GM20431 (cell line): ENCODE results near the gene CD2BP2.
"Not testable (repeated sequence)": the region's sequence is repeated elsewhere in the genome, so short reads cannot be mapped to it uniquely, and the experiment has no call there.

Source experiments
- in situ Hi-C: fragments of 300-500 bp; cut with MseI, MboI; formaldehyde crosslinking; loops from one replicate; pipeline ENCODE4 v1.15.0; 2020; ENCODE audit warnings: low sequenced_read_pairs; ENCODE audit not compliant: unreplicated experiment

The CD2BP2 gene

GRCh38 chr16:30350134-30350871 lies 4.8 kb downstream of the CD2BP2 start:
- in situ Hi-C loops: loop anchor here (25.0 kb wide), 1 partner anchor 238 kb away; the partner anchor contains the start of genes GDPD3 and MAPK3

DNA sequence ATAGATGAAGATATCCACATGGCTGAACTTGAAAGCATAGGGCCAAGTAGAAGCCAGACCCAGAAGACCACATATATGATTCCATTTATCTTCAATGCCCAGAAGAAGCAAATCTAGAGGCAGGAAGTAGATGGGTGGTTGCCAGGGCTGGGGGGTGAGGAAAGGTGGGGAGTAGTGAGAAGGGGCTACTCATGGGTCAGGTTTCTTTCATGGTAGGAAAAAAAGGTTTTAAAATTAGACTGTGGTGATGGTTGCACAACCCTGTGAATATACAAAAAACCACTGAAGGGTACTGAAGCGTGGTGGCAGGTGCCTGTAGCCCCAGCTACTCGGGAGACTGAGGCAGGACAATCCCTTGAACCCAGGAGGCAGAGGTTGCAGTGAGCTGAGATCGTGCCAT lies 5.4 kb downstream of the CD2BP2 start:
- in situ Hi-C loops: loop anchor here (25.0 kb wide), 1 partner anchor 237 kb away; the partner anchor contains the start of genes GDPD3 and MAPK3

- in situ Hi-C loops: no loop called here
Observed at GRCh38 chr16:30348929-30349328, 6.2 kb downstream of the CD2BP2 start.

- in situ Hi-C loops: no loop called here
Observed at GRCh38 chr16:30348113-30348512, 7.0 kb downstream of the CD2BP2 start.

DNA sequence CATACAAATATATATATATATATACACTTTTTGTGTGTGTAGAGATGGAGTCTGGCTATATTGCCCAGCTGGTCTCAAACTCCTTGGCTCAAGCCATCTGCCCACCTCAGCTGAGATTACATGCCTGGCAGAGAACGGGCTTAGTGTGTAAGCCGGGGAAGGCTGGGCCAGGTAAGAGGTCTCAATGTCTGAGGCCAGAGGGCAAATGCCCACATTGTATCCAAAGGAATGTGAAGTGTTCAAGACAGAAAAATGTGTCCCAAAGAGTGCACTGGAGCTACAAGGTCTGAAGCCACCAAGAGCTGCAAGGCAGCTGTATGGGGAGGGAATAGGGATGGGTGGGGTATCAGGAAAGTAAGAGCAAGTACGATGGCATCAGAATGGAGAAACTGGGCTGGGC lies 8.8 kb downstream of the CD2BP2 start:
- in situ Hi-C loops: no loop called here

- in situ Hi-C loops: not testable (repeated sequence)
Observed at GRCh38 chr16:30343491-30343820, 11.7 kb downstream of the CD2BP2 start.

DNA sequence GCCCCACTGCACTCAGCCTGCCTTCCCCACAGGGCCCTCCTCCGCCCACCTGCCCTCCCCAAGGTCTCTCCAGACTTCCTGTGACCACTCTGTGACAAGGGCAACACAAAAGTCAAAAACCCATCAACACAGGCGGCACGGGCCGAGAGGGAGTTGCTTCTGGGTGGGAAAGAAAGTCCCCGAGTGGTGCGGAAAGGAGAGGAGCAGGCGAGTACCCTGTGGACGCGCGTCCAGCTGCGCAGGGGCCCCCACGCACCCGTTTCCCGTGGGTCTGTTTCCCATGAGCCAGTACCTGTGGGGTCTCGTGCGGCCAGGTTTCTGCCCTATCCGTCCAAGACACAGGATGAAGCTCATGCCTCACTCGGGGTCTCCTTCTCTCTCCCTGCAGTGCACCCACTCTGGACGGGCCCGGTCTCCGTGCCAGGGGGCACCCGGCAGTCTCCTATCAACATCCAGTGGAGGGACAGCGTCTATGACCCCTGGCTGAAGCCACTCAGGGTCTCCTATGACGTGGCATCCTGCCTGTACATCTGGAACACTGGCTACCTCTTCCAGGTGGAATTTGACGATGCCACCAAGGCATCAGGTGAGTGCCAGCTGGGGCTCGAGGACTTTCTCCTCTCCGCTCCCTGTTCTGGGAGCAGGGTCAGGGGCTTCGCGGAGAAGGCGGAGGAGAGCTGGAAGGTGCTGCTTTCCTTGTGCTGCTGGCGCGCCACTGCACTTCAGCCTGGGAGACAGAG lies 12.2 kb downstream of the CD2BP2 start:
- in situ Hi-C loops: no loop called here

DNA sequence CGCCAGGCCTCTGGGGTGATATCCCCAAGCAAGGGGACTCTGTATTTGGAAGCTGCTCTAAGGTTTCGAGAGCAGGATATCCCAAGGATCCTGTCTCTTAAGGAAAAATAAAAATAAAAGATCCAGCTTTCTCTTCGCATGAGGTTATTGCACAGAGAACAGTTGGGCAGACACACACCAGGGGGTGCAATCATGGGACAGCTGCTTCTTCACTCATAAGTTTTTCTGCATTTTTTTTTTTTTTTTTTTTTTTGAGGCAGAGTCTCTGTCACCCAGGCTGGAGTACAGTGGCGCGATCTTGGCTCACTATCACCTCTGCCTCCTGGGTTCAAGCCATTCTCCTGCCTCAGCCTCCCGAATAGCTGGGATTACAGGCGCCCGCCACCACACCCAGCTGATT lies 13.1 kb downstream of the CD2BP2 start:
- in situ Hi-C loops: not testable (repeated sequence)

DNA sequence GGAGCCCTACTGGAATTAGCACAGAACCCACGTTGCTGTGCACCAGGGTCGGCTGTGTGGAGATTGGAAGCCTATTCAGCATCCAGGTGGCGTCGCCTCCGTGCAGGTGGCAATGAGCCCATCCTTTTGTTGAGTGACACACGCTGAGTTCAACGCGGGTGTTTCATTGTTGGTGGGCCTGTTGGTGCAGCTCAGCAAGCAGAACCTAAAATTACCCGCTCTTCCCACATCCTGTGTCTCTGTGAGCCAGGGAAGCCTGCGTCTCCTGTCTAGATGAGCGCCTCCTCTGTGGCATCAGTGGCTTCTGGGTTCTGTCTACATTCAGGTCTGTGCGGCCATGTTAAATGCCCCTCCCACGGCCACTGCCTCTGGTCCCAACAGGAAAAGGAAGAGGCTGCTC lies 14.5 kb downstream of the CD2BP2 start:
- in situ Hi-C loops: no loop called here

DNA sequence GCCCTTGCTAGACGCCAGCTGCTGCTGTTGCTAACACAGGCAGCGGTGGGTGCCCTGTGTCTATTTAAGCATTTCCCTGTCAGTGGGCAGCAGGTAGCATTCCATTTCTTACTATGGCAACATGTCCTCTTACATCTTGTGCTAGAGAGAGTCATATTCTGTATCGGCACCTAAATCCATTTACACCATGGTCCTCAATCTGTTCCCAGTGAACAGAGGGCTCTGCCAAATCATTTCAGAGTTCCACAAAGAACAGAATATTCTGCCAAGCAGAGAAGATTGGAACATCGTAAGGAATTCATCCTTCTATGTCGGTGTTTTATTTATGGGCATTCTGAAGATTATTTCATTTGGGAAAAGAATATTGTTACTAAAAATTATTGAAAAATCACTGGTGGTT lies 16.4 kb downstream of the CD2BP2 start:
- in situ Hi-C loops: not testable (repeated sequence)

- in situ Hi-C loops: not testable (repeated sequence)
Observed at GRCh38 chr16:30337964-30338357, 17.1 kb downstream of the CD2BP2 start.

DNA sequence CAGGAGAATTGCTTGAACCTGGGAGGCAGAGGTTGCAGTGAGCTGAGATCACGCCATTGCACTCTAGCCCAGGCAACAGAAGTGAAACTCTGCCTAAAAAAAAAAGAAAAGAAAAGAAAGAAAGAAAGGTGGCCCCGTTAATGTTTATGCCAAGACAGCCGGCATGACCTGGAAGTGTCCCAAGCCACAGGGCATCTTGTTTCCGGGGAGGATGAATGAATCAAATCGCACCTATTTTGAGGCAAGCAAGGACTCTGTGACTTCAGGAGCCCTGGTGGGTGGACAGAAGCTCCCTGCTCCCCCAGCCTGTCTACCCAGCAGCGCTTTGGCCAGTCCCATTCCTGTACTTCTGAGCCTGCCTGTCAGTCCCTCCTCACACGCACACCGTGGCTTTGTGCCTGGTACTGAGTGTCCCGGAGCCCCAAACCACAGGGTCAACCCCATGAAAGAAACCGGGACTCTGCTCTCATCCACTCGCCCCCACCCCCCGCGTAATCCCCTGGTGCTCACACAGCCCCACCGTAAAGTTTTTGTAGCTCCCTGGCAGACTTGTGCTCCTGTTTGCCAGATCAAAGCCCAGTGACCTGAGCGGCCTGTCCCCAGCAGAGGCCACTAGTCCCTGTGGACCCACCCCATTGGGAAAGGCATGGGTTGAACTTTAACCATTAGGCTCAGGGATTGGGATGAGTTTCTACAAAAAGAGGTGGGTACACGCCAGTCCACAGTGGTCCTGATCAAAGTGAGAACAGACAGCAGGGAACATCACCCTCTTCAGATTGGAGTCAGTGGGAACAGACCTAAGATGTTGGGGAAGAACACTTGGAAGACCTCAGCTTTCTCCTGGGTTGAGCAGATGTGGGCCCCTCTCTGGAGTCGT lies 19.3 kb downstream of the CD2BP2 start:
- in situ Hi-C loops: no loop called here

- in situ Hi-C loops: not testable (repeated sequence)
Observed at GRCh38 chr16:30335028-30335597, 20.0 kb downstream of the CD2BP2 start.

DNA sequence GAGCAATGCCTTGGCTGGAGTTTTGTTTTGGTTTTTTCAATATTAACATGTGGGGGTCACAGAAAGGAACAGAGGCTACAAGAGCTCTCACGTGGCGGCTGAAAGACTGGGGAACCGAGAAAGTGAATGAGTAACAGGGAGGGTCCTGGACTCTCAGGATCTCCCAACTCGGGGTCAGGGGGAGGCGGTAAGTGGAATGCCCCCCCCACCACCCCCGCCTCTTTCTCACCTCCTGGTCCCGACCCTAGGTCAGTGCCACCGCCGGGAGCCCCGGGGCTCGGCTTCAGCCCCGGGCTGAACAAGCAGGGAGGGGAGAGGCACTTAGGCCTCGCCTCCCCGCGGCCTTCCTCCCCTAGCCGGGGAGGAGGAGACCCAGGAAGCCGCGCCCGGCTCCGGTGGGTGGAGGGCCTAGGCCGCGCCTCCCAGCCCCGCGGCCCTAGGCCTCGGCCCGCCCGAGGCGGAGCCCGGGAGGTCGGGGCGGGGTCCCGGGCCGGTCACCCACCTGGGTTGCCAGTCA lies 20.6 kb downstream of the CD2BP2 start:
- in situ Hi-C loops: not testable (repeated sequence)

DNA sequence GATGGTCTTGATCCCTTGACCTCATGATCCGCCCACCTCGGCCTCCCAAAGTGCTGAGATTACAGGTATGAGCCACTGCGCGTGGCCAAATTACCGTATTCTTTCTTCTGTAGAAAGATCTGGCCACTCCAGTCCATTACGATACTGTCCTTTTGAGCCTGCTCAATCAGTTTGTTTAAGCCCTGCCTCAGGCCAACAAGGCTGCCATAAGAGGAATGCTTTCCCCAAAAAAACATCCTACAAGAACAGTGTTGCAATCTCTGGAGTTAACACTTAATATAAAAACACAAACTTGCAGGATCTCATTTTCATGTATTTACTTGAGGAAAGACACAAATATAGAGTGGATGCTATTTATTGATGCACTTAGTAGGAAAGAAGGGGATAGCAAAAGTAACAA lies 30.9 kb downstream of the CD2BP2 start:
- in situ Hi-C loops: not testable (repeated sequence)

- in situ Hi-C loops: not testable (repeated sequence)
Observed at GRCh38 chr16:30318647-30319046, 36.5 kb downstream of the CD2BP2 start.

DNA sequence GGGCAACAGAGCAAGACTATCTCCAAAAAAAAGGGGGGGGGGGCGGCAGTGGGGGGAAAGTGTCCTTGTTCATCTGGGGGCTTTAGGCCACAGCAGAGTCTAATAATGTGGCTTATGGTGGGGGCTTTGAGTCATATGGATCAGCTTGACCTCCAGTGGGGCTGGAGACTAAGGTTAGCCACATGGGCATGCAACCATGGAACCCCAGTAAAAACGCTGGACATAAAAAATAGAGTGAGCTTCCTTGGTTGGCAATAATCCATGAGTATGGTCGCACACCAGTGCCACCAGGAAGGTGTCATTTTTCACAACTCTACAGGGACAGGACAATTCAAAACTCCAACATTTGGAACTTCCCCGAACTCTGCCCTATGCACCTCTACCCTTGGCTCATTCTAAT lies 44.2 kb downstream of the CD2BP2 start:
- in situ Hi-C loops: not testable (repeated sequence)

- in situ Hi-C loops: not testable (repeated sequence)
Observed at GRCh38 chr16:30309255-30309654, 45.9 kb downstream of the CD2BP2 start.
